Occipital lobe (tissue), 2 donors: ENCODE results near the gene IL1RAPL1. TPM values are rescaled to one million over a fixed set of nuclear protein-coding genes. Genes with fewer than 3 reads are reported as not detected.

ENCODE experiments used
- DNase-seq: peaks from one replicate; lab custom pipeline; 2025; lab: John Stamatoyannopoulos, UW
- total RNA-seq: library from RNA; depleted of rRNA; stranded (reverse); fragments of >200 nt; gene quantifications from one replicate; pipeline ENCODE4 v1.2.3, GENCODE V29; 2014

Gene IL1RAPL1
- total RNA-seq, 1 donor from 2014 or later: 17.0 TPM

- DNase-seq: no peak
Observed at GRCh38 chrX:29506729-29507128, 919.5 kb downstream of the IL1RAPL1 start.

GRCh38 chrX:29518100-29518499 lies 930.9 kb downstream of the IL1RAPL1 start:
- no peak for DNase-seq

GRCh38 chrX:29528281-29528680 lies 941.0 kb downstream of the IL1RAPL1 start:
- no peak for DNase-seq

- no peak for DNase-seq
Observed at GRCh38 chrX:29530501-29530900, 943.3 kb downstream of the IL1RAPL1 start.

- no peak for DNase-seq
Observed at GRCh38 chrX:29531336-29531735, 944.1 kb downstream of the IL1RAPL1 start.

GRCh38 chrX:29535212-29536162 lies 948.2 kb downstream of the IL1RAPL1 start:
- no peak for DNase-seq

- no peak for DNase-seq
Observed at GRCh38 chrX:29541038-29541437, 953.8 kb downstream of the IL1RAPL1 start.

- no peak for DNase-seq
Observed at GRCh38 chrX:29542152-29542551, 954.9 kb downstream of the IL1RAPL1 start.

- DNase-seq: no peak
Observed at GRCh38 chrX:29545878-29546277, 958.6 kb downstream of the IL1RAPL1 start.

GRCh38 chrX:29547877-29548276 lies 960.6 kb downstream of the IL1RAPL1 start:
- DNase-seq: no peak

GRCh38 chrX:29553542-29553941 lies 966.3 kb downstream of the IL1RAPL1 start:
- DNase-seq: no peak

- DNase-seq: no peak
Observed at GRCh38 chrX:29555465-29556091, 968.3 kb downstream of the IL1RAPL1 start.

- DNase-seq: no peak
Observed at GRCh38 chrX:29560065-29560464, 972.8 kb downstream of the IL1RAPL1 start.

- DNase-seq: no peak
Observed at GRCh38 chrX:29561417-29561816, 974.2 kb downstream of the IL1RAPL1 start.

GRCh38 chrX:29580560-29580959 lies 993.3 kb downstream of the IL1RAPL1 start:
- no peak for DNase-seq

- DNase-seq: no peak
Observed at GRCh38 chrX:29581223-29581622, 994.0 kb downstream of the IL1RAPL1 start.

GRCh38 chrX:29587107-29587506 lies 999.9 kb downstream of the IL1RAPL1 start:
- no peak for DNase-seq

- DNase-seq: no peak
Observed at GRCh38 chrX:29590921-29591320, 1003.7 kb downstream of the IL1RAPL1 start.

GRCh38 chrX:29604381-29604780 lies 1017.1 kb downstream of the IL1RAPL1 start:
- DNase-seq: no peak

- no peak for DNase-seq
Observed at GRCh38 chrX:29617276-29617675, 1030.0 kb downstream of the IL1RAPL1 start.

GRCh38 chrX:29617725-29618124 lies 1030.5 kb downstream of the IL1RAPL1 start:
- DNase-seq: no peak

GRCh38 chrX:29627833-29628232 lies 1040.6 kb downstream of the IL1RAPL1 start:
- no peak for DNase-seq

GRCh38 chrX:29634516-29634915 lies 1047.3 kb downstream of the IL1RAPL1 start:
- DNase-seq: no peak
